Heart left ventricle (tissue), 16 donors: ENCODE data around the gene TMEM132D. TPM values are rescaled to one million over a fixed set of nuclear protein-coding genes. Genes with fewer than 3 reads are reported as not detected.

Experiments
- ATAC-seq, 4 donors: fragments of 200-7000 bp; cut with Tn5 transposase; one replicate each; pipeline ENCODE4 v1.9.1; 2020 to 2022; ENCODE audit warnings: moderate library complexity in 4 of 4, mild to moderate bottlenecking in 3 of 4, moderate number of reproducible peaks in 1 of 4
- DNase-seq, 5 donors: peaks; one replicate each; pipeline ENCODE4 v3.0.0-alpha.2; 2020
- H3K27ac ChIP-seq, 12 donors: fragments of 200-600 bp; sonication (generic) in 4 of 12; one replicate each; pipeline versions ENCODE4 v1.5.0 to v1.8.0; 2016 to 2022; ENCODE audit warnings: mild to moderate bottlenecking in 2 of 12
- H3K27me3 ChIP-seq, 9 donors: fragments of 200-600 bp; sonication (generic) in 2 of 9; one replicate each; pipeline versions ENCODE4 v1.5.1 to v1.8.0; 2016 to 2022; ENCODE audit warnings: mild to moderate bottlenecking in 3 of 9
- H3K36me3 ChIP-seq, 9 donors: fragments of 200-600 bp; sonication (generic) in 2 of 9; one replicate each; pipeline versions ENCODE4 v1.5.0 to v1.8.0; 2018 to 2022; ENCODE audit warnings: mild to moderate bottlenecking in 2 of 9
- H3K4me1 ChIP-seq, 12 donors: fragments of 200-600 bp; sonication (generic) in 4 of 12; one replicate each; pipeline versions ENCODE4 v1.5.0 to v1.8.0; 2016 to 2022; ENCODE audit warnings: mild to moderate bottlenecking in 3 of 12
- H3K4me3 ChIP-seq, 12 donors: fragments of 200-600 bp; sonication (generic) in 4 of 12; one replicate each; pipeline versions ENCODE4 v1.5.0 to v1.8.0; 2017 to 2022; ENCODE audit warnings: mild to moderate bottlenecking in 9 of 12, moderate library complexity in 4 of 12
- H3K9me3 ChIP-seq, 12 donors: fragments of 200-600 bp; sonication (generic) in 4 of 12; one replicate each; pipeline versions ENCODE4 v1.5.0 to v1.8.0; 2016 to 2022; ENCODE audit warnings: mild to moderate bottlenecking in 1 of 12
- CTCF ChIP-seq, 12 donors: fragments of 200-600 bp; sonication (generic) in 4 of 12; IDR thresholded peaks; one replicate each; pipeline versions ENCODE4 v1.5.0 to v1.8.0; 2018 to 2022; ENCODE audit warnings: antibody characterized with exemption in 12 of 12, mild to moderate bottlenecking in 5 of 12
- POLR2A ChIP-seq, 2 donors: fragments of 450-650 bp; IDR thresholded peaks; one replicate each; pipeline ENCODE4 v1.6.1; 2017; ENCODE audit warnings: antibody characterized with exemption in 2 of 2, mild to moderate bottlenecking in 2 of 2, moderate library complexity in 2 of 2
- WGBS, 4 donors: extraction: QIAGEN DNeasy Blood & Tissue Kit in 2 of 4; methylation state at CpG; one replicate each; pipeline versions ENCODE4 v1.1.5 to v1.1.7; 2013 to 2018; 5-methylcytosine and 5-hydroxymethylcytosine counted together
- intact Hi-C, 10 donors: fragments of 100-400 bp; cut with DNase I; formaldehyde crosslinking; loops; one replicate each; pipeline versions ENCODE4 v1.11.1 to v1.14.2; 2022
- polyA plus RNA-seq, 2 donors: library from polyadenylated mRNA; stranded (reverse); fragments of 200-250 nt; gene quantifications; one replicate each; pipeline ENCODE4 v1.2.3, GENCODE V29; 2013
- total RNA-seq, 9 donors: library from RNA; depleted of rRNA in 2 of 9; stranded (reverse); fragments of >200 nt in 2 of 9; fragmentation: NEBNext Ultra II Directional in 3 of 9; extraction: Animal tissue kit (Norgen Biotek cat#: 25700) in 3 of 9; gene quantifications; one replicate each; pipeline versions ENCODE4 v1.1.0 to v1.2.4, GENCODE V29; 2016 to 2023
- donor health status: ischemic (EF 13 %, LVEDD 7.1; RV severe dilation, severe dysfunction).
- donor health status: healthy with polysubstance abuse.
- donor health status: DM: no; HTN: yes; CAD: no.
- donor health status: DM: no; HTN: no; CAD: no.
- donor health status: ischemic (EF 25% LVEDD 6.9; RV normal size, moderate dysfunction).
- donor health status: ischemic (EF 25% LVEDD 5.7; RV mildly dilated, moderate dysfunction).
- donor health status: healthy.
- donor health status: DM: yes; HTN: yes; CAD: no.
- donor health status: ischemic (EF 35%, LVEDD 5.7; RV mildly dilated, moderate dysfunction).
- donor health status: nonischemic (EF 11% LVEDD 7.7; RV severe dilation, severe dysfunction).
- donor health status: DM: yes; HTN: yes; CAD: no.
- donor health status: PGD.
- donor health status: ischemic (EF 29% LVEDD 5.4; RV normal size, mild dysfunction).
- donor health status: nonischemic (EF 23%, LVEDD 6.1; RV moderate dilation, normal function).

TMEM132D gene
- total and polyA plus RNA-seq, 11 donors = not detected

GRCh38 chr12:129854591-129854990, 49.2 kb downstream of the TMEM132D start:
- H3K4me1 ChIP-seq = no peaks in the 10 kb centered on the region
- H3K27ac ChIP-seq = no peak overlapping the region
- ATAC-seq = no peak
- DNase-seq = no peak
- no peaks in the 10 kb centered on the region for H3K36me3 ChIP-seq
- no peaks in the 10 kb centered on the region for H3K9me3 ChIP-seq
- TF ChIP-seq CTCF (IDR thresholded peaks at IDR 0.05) (no peak), POLR2A (IDR thresholded peaks at IDR 0.05) (no peak)
- 49 to 56% (median 52%) methylated on average over 6 of the region's 6 CpGs for WGBS, 4 donors
- intact Hi-C loops = no loop called here
- no peak overlapping the region for H3K4me3 ChIP-seq
- H3K27me3 ChIP-seq = peaks cover 0 to 7% (median 0%) of the 10 kb centered on the region in 9 donors

GRCh38 chr12:129851296-129851695, 52.5 kb downstream of the TMEM132D start:
- H3K4me3 ChIP-seq = no peak overlapping the region
- ATAC-seq (no peak), DNase-seq (no peak)
- intact Hi-C loops = no loop called here
- H3K4me1 ChIP-seq = no peaks in the 10 kb centered on the region
- WGBS, 4 donors = 87 to 92% (median 90%) methylated on average over 3 of the region's 3 CpGs
- H3K36me3 ChIP-seq = no peaks in the 10 kb centered on the region
- H3K9me3 ChIP-seq = no peaks in the 10 kb centered on the region
- no peak for TF ChIP-seq POLR2A (IDR thresholded peaks at IDR 0.05)
- no peak for TF ChIP-seq CTCF (IDR thresholded peaks at IDR 0.05)
- H3K27me3 ChIP-seq = peaks cover 0 to 8% (median 0%) of the 10 kb centered on the region in 9 donors
- H3K27ac ChIP-seq = no peak overlapping the region

- DNase-seq = no peak
- H3K4me1 ChIP-seq = no peaks in the 10 kb centered on the region
- intact Hi-C loops = no loop called here
- no peaks in the 10 kb centered on the region for H3K9me3 ChIP-seq
- no peak for TF ChIP-seq POLR2A (IDR thresholded peaks at IDR 0.05)
- no peak for TF ChIP-seq CTCF (IDR thresholded peaks at IDR 0.05)
- WGBS, 4 donors = 76 to 80% (median 76%) methylated on average over 4 of the region's 4 CpGs
- ATAC-seq = no peak
- peaks cover 0 to 8% (median 0%) of the 10 kb centered on the region in 9 donors for H3K27me3 ChIP-seq
- no peaks in the 10 kb centered on the region for H3K36me3 ChIP-seq
- no peak overlapping the region for H3K4me3 ChIP-seq
- no peak overlapping the region for H3K27ac ChIP-seq
Observed at GRCh38 chr12:129848876-129849275, 54.9 kb downstream of the TMEM132D start.

- H3K4me3 ChIP-seq = no peak overlapping the region
- H3K27ac ChIP-seq = no peak overlapping the region
- no peaks in the 10 kb centered on the region for H3K4me1 ChIP-seq
- intact Hi-C loops = no loop called here
- H3K27me3 ChIP-seq = peaks cover 0 to 13% (median 0%) of the 10 kb centered on the region in 9 donors
- no peaks in the 10 kb centered on the region for H3K9me3 ChIP-seq
- no peak for DNase-seq
- no peak for ATAC-seq
- TF ChIP-seq CTCF (IDR thresholded peaks at IDR 0.05) = no peak
- 52 to 73% (median 63%) methylated on average over 1 of the region's 1 CpG for WGBS, 4 donors
- no peaks in the 10 kb centered on the region for H3K36me3 ChIP-seq
Observed at GRCh38 chr12:129847063-129847462, 56.8 kb downstream of the TMEM132D start.
